Stimulated activated CD4-positive, alpha-beta T cell treated with anti-CD3 and anti-CD28 coated beads, Interleukin-4, amount 100 ng/mL, for 1 hour (primary cell): ENCODE data around the gene NOL12.
A peak's percentile ranks its signal among the peaks of the same experiment; 100 is the strongest.

ENCODE experiments used
- DNase-seq: peaks from one replicate; pipeline ENCODE4 v3.0.0-alpha.2; 2020

The NOL12 gene

DNA sequence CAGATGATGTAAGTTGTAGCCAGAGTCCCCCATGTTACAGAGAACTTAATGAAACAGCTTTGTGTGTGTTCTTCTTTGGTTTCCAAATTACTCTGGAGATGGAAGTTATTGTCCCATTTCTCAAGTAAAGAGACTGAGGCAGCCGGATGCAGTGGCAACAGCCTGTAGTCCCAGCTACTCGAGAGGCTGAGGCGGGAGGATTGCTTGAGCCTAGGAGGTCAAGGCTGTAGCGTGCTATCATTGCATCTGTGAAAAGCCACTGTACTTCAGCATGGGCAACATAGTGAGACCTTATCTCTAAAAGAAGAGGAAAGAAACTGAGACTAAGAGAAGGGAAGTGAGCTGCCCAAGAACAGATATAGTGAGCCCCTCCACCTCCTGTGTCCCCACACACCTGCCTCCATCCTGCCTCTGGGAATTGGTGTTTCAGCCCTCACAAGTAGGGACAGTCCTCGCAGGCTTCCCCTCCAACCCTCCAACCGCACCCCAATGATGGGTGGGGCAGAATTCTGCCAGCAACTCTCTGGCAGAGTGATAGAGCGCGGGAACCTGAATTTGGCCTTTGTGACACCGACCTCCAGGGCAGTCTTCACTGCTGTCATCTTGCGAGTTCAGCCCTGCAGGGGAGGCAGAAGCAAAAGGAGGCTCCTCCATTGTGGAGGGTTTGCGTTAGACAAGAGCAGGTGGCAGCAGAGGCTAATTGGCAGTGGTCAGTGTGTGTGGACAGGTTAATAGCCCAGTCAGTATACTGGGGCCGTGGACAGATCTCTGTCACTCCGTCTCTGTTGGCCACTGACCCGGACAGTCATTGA is 26.0 kb upstream of the NOL12 start:
- DNase-seq, result no peak

DNA sequence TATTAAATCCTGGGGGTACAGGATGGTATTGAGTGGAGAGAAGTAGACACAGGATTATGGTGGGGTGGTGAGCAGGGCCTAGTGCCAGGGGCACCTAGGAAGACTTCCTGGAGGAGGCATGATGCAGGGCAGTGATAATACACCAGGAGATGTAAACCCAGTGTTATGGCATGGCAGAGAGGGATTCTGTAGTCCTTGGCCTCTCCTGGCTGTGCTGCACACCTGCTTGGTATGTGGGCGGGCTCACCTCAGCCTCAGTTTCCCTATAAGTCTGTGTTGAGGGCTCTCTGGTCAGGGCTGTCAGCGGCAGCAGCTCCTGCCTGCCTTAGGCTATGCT is 25.5 kb upstream of the NOL12 start:
- DNase-seq, result no peak

DNA sequence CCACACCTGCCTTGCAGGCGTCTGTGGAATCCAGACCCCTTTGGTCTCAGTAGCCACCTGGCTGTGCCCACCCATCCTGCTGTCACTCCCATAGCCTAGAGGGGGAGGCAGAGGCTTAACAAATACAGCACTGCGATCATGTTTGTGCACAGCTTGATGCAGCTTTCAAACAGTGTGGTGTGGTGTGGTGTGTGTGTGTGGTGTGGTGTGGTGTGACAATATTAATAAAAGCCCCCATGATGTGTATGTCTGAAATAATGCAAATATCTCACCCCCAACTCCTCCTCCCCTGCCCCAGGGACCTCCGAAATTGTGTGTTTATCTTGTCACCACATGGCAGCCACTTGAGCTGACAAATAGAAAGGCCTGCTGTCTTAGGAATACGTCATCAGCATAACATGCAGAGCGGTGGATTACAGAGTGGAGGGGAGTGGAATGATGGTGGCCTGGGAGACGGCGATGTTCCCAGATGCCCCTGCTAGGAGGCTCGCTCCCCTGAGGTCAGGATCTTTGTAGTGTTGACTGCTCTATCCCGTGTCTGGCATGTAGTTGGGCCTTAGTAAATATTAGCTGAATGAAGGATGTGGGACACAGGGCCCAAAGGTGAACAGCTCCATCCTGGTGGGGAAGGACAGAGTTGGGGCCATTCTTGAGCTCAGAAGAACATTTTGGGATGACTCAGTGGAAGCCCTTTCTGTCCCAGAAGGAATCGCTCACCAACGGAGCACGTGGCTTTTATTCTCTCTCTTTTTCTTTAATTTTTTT is 24.8 kb upstream of the NOL12 start:
- no peak for DNase-seq

DNA sequence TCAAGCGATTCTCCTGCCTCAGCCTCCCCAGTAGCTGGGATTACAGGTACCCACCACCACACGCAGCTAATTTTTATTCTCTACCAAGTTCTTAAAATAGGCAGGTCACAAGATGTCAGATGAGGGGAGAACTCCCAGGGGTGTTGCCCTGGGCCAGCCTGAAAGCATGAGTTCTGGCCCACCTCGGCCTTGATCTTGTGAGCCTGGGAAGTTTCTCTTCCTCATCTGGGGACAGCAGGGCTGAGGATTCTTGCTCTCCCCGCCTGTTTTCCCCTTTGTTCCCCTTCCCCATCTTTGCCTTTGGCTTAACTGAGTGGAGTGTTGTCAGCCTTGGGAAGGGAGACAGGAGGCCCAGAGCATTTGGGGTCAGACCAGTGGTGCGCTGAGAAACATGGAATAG is 24.1 kb upstream of the NOL12 start:
- no peak for DNase-seq

DNA sequence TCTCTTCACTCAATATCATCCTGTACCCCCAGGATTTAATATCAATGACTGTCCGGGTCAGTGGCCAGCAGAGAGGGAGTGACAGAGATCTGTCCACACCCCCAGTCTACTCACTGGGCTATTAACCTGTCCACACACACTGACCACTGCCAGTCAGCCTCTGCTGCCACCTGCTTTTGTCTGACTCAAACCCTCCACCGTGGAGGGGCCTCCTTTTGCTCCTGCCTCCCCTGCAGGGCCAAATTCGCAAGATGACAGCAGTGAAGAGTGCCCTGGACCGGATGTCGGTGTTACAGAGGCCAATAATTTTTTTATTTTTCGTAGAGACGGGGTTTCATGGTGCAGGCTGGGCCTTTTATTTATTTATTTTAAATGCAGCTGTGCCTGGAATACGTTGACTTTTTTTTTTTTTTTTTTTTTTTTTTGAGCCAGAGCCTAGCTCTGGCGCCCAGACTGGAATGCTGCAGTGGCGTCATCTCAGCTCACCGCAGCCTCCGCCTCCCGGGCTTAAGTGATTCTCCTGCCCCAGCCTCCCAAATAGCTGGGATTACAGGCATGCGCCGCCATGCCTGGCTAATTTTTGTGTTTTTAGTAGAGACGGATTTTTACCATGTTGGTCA is 22.5 kb upstream of the NOL12 start:
- DNase-seq, result no peak

DNA sequence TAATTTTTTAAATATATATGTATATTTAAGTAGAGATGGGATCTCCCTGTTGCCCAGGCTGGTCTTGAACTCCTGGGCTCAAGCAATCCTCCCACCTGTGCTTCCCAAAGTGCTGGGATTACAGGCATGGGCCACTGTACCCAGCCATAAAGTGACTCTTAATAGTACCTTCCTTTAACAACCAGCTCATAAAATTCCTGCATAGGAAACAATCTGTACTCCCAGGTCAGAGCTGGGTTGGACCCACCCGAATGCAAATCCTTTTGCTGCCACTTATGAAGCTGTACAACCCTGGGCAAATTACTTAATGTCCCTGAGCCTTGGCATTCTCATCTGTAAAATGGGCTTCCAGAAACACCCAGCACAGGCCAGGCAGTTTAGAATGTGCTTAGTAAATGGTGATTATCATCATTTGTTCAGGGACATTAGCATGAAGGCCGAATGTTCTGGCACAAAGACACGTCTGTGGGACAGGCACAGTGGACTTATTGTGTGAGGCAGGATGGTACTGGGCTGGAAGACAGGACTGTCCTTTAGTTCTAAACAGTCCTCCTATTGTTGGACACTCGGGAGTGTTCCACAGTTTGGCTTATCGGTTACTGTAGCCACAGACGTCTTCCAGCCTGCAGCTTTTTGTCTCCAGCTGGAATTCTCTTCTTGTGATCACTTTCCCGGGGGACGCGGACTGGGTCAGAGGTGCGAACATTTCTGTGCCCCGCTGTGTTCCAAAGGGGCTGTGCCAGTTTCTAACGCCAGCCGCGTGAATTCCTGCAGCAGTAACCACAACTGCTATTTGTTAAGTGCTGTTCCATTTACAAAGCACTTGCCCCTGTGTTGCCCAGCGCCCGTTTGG is 21.7 kb upstream of the NOL12 start:
- DNase-seq, result no peak

DNA sequence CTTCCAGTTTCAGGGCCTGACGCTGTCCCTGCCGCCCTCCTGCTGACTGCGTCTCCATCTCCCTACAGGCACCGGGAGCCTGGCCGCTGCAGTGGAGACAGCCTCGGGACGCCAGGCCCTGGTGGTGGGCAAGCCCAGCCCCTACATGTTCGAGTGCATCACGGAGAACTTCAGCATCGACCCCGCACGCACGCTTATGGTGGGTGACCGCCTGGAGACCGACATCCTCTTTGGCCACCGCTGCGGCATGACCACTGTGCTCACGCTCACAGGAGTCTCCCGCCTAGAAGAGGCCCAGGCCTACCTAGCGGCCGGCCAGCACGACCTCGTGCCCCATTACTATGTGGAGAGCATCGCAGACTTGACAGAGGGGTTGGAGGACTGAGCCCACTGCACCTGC is 20.7 kb upstream of the NOL12 start:
- DNase-seq, result no peak

DNA sequence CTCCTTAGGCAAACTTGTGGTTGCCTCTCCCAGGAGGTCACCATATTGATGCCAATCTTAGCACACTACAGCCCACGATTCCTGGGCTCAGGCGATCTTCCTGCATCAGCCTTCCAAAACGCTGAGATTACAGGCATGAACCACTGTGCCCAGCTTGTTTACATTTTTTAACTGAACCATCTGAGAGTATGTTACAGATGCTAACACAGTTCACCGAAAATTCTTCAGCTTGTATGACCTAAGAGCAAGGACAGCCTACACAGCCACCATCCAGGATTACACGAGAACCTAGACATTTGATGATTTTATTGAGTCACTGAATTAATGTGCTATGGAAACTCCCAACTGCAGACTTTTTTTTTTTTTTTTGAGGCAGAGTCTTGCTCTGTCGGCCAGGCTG is 16.6 kb upstream of the NOL12 start:
- DNase-seq, result no peak

DNA sequence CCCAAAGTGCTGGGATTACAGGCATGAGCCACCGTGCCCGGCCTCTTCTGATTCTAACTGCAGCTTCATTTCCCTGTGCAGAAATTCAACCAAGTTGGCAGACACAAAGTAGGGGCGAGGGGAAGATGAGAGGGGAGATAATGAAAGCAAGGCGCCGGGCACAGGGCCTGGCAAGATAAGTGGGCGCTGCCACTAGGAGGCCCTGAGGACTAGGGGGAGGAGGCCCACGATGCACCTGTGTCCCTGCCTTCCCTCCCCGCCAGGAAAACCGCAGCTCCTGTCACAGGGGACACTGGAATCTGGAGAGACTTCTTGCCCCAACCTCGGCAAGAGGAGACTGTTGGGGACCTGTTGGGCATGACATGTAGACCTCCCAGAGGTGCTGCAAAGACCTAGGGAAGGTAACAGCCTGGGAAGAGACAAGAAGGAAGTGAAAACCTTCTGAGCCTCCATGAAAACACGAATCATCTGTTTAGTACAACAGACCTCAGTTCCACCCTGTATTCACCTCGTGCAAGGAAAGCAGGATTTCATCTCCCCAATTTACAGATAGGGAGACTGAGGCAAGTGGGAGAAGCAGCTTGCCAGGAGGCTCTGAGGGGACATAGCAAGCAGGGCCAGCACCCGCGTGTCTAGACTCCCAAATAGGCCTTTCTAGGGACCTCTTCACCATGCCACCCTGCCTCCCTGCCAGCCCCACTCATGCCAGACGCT is 13.8 kb upstream of the NOL12 start:
- DNase-seq, result no peak

DNA sequence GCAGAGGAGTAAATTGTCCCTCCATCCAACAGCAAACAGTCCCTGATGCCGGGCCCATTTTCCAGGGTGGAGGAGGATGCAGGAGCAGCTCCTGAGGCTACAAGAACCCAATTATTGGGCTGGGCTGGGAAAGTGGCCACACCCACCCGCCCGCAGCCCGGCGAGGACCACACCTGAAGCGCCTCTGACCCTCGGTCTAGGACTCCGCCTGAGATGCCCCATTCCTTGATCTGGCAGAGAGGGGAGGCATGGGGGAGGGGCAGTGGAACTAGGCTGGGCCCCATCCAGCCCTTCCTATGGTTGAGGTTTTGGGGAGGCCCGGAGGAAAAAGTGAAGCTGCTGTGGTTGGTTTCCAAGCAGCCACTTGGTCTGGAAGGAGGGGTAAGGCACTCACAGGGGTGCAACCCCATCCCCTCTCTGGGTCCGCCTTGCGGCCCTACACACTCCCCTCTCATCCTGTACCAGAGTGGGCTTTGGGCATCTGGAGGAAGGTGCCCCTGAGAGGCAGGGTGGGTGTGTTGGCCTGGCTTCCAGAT is 13.2 kb upstream of the NOL12 start:
- no peak for DNase-seq

DNA sequence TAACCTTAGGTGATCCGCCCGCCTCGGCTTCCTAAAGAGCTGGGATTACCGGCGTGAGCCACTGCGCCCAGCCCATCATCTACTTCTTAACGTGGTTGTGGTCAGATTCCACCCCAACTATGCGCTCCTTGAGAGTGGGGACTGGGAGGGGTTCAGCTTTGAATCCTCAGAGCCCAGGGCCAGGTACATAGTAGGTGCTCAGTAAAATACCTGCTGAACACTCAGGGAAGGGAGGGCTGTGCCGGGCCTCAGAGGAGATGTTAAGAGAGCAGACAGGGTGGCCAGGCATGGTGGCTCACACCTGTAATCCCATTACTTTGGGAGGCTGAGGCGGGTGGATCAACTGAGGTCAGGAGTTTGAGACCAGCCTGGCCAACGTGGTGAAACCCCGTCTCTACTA is 11.9 kb upstream of the NOL12 start:
- no peak for DNase-seq

DNA sequence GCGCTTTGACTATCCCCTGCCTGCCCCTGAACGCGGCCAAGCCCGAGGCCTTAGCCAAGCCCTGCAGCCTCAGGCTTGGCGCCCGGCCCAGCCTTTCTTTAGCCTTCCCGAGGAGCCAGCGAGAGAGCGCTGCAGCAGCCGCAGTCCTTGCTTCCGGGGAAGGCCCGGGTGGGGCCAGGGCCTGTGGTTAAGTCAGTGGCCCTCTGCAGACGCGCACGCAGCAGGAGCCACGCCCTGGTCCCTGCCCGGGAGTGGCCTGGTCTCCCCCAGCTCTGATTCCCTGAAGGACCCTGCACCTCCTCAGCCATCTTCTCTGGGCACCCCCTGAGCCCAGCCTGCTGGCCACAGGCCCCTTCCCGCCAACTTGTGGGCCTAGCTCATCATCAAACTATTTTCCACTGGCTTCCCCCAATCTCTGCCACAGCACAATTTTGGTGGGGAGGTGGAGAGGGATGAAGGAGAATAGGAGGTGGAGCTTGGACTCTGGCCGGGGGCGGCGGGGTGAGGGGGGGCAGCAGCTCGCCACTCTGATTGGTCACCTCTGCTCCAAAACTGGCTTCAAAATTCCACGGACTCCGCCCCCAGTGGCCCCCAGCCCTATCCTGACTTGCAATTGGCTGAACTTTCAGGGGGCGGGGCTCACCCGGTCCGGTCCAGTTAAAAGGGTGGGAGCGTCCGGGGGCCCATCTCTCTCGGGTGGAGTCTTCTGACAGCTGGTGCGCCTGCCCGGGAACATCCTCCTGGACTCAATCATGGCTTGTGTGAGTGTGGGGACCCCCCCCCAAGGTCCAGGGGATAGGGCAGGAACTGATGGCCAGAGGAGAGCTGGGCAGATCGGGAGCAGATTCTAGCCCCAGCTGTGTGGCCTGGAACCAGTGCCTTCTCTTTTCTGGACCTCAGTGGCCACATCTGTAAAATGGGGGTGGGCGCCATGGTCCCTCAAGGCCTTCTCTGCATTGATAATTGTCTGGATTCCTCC is 10.9 kb upstream of the NOL12 start, which contains the start of gene LGALS1:
Gene LGALS1, plus strand, starts transcription at position 686 of the 979 bp plus-strand sequence. Its CDS starts 67 bp downstream, at position 753.
- peak; percentile 46 for DNase-seq

DNA sequence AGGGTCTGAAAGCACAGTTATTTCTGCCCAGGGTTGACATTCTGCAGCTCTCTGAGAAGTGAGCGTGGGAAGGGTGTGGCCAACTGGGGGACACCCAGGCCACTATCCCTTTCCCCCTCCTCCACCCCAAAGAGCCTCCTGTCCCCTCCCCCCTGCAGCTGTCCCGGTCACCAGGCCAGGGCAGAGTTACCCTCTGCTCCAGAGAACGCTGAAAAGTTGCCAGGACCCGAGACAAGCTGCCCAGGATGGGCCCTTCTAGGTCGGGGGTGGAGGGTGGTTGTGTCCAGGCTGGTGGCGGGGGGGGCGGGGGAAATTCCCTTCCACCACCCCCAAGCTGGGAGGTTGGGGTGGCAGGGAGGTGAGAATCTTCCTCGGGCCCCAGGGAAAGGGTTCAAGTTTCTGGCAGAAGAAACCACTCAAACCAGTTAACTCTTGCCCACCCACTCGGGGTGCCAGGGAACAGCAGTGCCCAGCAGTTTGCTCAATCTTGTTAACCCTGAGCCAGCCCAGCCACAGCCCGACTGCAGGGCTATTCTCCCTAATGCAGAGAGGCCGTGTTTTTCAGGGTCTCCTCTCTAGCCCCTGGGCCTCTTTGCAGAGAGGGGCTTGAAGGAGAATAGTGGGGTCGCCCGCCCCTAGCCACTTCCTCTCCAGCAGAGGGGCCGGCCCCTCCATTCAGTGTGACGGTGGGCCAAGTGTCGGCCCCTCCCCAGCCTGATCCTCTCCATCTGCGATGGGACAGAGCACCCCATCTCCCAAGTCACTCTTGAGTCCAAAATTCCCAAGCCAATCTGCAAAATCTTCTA is 10.0 kb upstream of the NOL12 start:
- no peak for DNase-seq

DNA sequence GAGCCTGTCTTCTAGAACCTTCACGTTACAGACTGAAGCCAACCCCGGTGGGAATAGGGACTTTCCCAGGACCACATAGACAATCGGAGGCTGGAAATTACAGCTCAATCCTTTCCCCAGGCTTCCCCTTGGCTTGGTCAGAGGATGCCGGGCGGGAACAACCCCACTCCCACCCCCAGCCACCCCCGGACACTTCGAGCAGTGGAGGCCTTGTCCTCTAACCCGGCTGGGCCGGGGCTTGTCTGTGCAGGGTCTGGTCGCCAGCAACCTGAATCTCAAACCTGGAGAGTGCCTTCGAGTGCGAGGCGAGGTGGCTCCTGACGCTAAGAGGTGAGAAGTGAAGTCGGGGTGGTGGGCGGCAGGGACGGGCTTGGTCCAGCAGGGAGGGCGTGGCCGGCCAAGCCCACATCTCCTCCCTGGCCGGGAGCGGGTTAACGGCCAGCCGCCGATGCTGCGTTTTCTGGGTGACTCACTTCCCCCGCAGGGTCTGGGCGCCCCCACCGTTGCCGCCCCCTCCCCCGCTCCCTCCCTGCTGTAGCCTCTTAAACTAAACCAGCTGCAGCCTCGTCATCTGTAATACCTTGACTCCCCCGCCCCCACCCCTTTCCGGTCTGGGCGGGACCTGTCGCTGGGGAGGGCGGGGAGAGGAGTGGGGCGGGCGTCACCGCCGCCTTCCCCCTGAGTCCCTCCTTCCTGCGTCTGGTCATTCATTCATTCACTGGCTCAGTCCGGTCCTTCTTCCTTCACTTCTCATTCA is 9.2 kb upstream of the NOL12 start:
- DNase-seq, result peak; percentile 92

DNA sequence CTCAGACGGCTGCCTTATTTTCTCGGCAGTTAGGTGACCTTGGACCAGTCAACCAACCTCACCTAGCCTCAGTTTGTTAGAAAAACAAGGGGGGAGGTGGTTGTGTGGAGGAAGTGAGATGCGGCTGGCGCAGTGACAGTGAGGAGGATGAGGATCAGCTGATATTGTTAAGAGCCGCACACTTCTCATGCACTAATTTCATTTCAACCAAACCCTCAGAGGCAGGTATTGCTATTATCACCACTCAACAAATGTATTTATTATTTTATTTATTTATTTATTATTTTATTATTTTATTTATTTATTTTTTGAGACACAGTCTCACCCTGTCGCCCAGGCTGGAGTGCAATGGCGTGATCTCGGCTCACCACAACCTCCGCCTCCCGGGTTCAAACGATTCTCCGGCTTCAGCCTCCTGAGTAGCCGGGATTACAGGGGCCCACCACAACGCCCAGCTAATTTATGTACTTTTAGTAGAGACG is 8.6 kb upstream of the NOL12 start:
- no peak for DNase-seq

DNA sequence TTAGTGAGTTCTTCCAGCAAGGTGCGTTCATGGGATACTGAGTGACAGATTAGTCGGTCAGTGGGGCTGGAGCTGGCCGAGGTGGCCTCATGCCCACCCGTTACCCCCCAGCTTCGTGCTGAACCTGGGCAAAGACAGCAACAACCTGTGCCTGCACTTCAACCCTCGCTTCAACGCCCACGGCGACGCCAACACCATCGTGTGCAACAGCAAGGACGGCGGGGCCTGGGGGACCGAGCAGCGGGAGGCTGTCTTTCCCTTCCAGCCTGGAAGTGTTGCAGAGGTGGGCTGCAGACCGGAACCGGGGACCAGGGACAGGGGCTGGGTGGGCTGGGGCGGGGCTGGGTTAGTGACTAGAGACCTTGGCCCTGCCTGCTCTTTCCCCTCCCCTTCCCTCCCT is 7.8 kb upstream of the NOL12 start:
- no peak for DNase-seq

DNA sequence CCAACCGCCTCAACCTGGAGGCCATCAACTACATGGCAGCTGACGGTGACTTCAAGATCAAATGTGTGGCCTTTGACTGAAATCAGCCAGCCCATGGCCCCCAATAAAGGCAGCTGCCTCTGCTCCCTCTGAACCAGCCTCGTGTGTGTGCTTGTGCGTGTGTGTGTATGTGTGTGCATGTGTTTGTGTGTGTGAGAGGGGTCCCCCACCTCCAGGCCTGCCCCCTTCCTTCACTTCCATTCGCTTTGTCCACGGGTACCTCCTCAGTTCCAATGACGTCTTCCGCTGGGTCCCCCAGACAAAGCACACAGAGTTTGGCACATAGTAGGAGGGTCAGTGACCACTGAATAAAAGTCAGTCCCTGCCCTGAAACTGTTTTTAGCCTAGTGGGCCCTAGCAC is 6.5 kb upstream of the NOL12 start:
- no peak for DNase-seq

DNA sequence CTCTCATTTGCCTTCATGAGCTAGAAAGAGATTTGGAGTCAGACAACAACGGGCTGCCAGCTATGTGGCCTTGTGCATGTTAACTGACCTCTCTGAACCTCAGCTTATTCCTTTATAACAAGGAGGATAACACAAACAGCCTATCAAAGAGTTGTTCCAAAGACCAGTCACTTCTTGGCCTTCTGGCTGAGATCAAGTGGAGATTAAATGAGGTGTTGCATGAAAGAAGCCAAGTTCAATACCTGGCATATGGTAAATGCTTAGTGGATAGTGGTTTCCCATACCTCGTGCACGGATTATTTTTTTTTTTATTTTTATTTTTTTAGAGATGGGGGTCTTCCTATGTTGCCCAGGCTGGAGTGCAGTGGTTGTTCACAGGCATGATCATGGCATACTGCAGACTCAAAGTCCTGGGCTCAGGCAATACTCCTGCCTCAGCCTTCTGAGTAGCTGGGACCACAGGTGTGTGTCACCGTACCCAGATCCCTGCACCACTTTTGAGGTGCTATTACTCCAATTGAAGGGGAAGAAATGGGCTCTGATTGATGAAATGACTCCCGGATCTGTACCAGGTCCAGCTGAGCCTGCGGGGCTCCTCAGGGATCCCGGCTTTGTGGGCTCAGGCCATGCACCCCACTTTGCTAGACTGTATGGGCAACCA is 5.8 kb upstream of the NOL12 start:
- DNase-seq, result no peak
